ENCODE measurements around the gene NLRX1.

The NLRX1 gene

GRCh38 chr11:119149786-119150275 lies 18.7 kb upstream of the NLRX1 start:
- no peak overlapping the region for H2AFZ ChIP-seq (ENCODE audit: low read depth, low read length)

GRCh38 chr11:119152043-119152442 lies 16.5 kb upstream of the NLRX1 start:
- Histone ChIP-seq H4K8ac (ENCODE audit: low read length) (no peak overlapping the region), H3K14ac (ENCODE audit: low read length in 2 of 2) (no peak overlapping the region)
- 80% methylated on average over 7 of the region's 9 CpGs for WGBS

More at GRCh38 chr11:119149786-119150275, 18.7 kb upstream of the NLRX1 start:
- Histone ChIP-seq H4K8ac (ENCODE audit: low read length) (no peak overlapping the region), H3K4me1 (ENCODE audit: control insufficient read depth, insufficient read depth, low read depth, low read length) (peaks cover 17% of the 10 kb centered on the region), H3K79me1 (replicated peaks; ENCODE audit: low read length, poor library complexity, severe bottlenecking) (no peaks in the 10 kb centered on the region), H2BK120ac (ENCODE audit: low read depth, low read length) (no peak overlapping the region), H2BK12ac (ENCODE audit: low read length in 2 of 2) (peak overlapping the region in 1 of 2 experiments; percentile 10), H3K36me3 (ENCODE audit: control insufficient read depth in 1 of 2, insufficient read depth in 2 of 2, low read depth in 1 of 2, low read length in 2 of 2) (no peaks in the 10 kb centered on the region), H3K9me3 (ENCODE audit: control insufficient read depth, low read length) (no peaks in the 10 kb centered on the region), H3K4me3 (ENCODE audit: insufficient read depth in 1 of 2, low read depth in 1 of 2, low read length in 2 of 2) (peak overlapping the region; percentile 66 to 78), H3K23ac (ENCODE audit: low read length in 2 of 2) (peak overlapping the region in 1 of 2 experiments; percentile 96), H4K91ac (ENCODE audit: low read length) (no peak overlapping the region), H2AK5ac (ENCODE audit: low read length, severe bottlenecking) (no peak overlapping the region), H3K9ac (ENCODE audit: low read length) (no peak overlapping the region), H3K18ac (ENCODE audit: low read depth in 1 of 2, low read length in 2 of 2) (no peak overlapping the region), H3K14ac (ENCODE audit: low read length in 2 of 2) (peak overlapping the region in 1 of 2 experiments; percentile 64), H3K4me2 (ENCODE audit: low read length, poor library complexity, severe bottlenecking) (peak overlapping the region; percentile 99), H2BK5ac (ENCODE audit: low read depth, low read length, poor library complexity, severe bottlenecking) (no peak overlapping the region), H2BK15ac (ENCODE audit: low read depth, poor library complexity, severe bottlenecking) (peak overlapping the region; percentile 8), H3K27ac (ENCODE audit: low read length, poor library complexity, severe bottlenecking) (no peak overlapping the region), H3K27me3 (ENCODE audit: control insufficient read depth in 1 of 2, insufficient read depth in 1 of 2, low read length in 2 of 2) (peaks cover 63 to 84% of the 10 kb centered on the region in 2 experiments), H3K4ac (ENCODE audit: low read depth in 1 of 2, low read length in 2 of 2) (no peak overlapping the region)
- DNase-seq, result no peak
- 15% methylated on average over 30 of the region's 33 CpGs for WGBS

DNA sequence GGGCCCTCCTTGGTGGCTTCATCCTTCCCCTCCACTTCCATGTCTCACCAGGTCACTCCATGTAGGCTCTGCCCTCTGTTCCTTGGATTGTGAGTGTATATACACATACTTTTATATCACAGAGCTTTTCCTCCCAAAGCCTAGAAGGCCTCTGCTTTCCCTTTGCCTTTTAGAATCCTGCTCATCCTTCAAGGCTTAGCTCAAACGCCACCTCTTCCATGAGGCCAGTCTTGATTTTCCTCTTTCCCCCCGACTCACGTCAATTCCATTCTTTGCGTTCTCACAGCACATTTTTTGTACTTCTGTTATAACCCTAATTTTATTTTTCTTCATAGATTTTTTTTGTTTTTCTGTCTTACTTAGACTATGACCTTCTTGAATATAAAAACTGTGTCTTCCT lies 15.9 kb upstream of the NLRX1 start:
- 80% methylated on average over 3 of the region's 4 CpGs for WGBS

More at GRCh38 chr11:119152043-119152442, 16.5 kb upstream of the NLRX1 start:
- no peak overlapping the region for H3K4me2 ChIP-seq (ENCODE audit: low read length, poor library complexity, severe bottlenecking)
- no peak overlapping the region for H2BK5ac ChIP-seq (ENCODE audit: low read depth, low read length, poor library complexity, severe bottlenecking)
- H3K18ac ChIP-seq (ENCODE audit: low read depth in 1 of 2, low read length in 2 of 2), result no peak overlapping the region
- H2AFZ ChIP-seq (ENCODE audit: low read depth, low read length), result no peak overlapping the region
- no peak overlapping the region for H2AK5ac ChIP-seq (ENCODE audit: low read length, severe bottlenecking)
- H3K4ac ChIP-seq (ENCODE audit: low read depth in 1 of 2, low read length in 2 of 2), result no peak overlapping the region
- no peaks in the 10 kb centered on the region for H3K79me1 ChIP-seq (replicated peaks; ENCODE audit: low read length, poor library complexity, severe bottlenecking)
- no peaks in the 10 kb centered on the region for H3K9me3 ChIP-seq (ENCODE audit: control insufficient read depth, low read length)
- peaks cover 17% of the 10 kb centered on the region for H3K4me1 ChIP-seq (ENCODE audit: control insufficient read depth, insufficient read depth, low read depth, low read length)
- H3K9ac ChIP-seq (ENCODE audit: low read length), result no peak overlapping the region
- H2BK120ac ChIP-seq (ENCODE audit: low read depth, low read length), result no peak overlapping the region
- H2BK12ac ChIP-seq (ENCODE audit: low read length in 2 of 2), result no peak overlapping the region
- H4K91ac ChIP-seq (ENCODE audit: low read length), result no peak overlapping the region
- H3K27ac ChIP-seq (ENCODE audit: low read length, poor library complexity, severe bottlenecking), result no peak overlapping the region
- H3K36me3 ChIP-seq (ENCODE audit: control insufficient read depth in 1 of 2, insufficient read depth in 2 of 2, low read depth in 1 of 2, low read length in 2 of 2), result no peaks in the 10 kb centered on the region
- H3K4me3 ChIP-seq (ENCODE audit: insufficient read depth in 1 of 2, low read depth in 1 of 2, low read length in 2 of 2), result no peak overlapping the region
- peaks cover 57 to 88% of the 10 kb centered on the region in 2 experiments for H3K27me3 ChIP-seq (ENCODE audit: control insufficient read depth in 1 of 2, insufficient read depth in 1 of 2, low read length in 2 of 2)
- H3K23ac ChIP-seq (ENCODE audit: low read length in 2 of 2), result no peak overlapping the region
- no peak for DNase-seq
- H2BK15ac ChIP-seq (ENCODE audit: low read depth, poor library complexity, severe bottlenecking), result no peak overlapping the region

DNA sequence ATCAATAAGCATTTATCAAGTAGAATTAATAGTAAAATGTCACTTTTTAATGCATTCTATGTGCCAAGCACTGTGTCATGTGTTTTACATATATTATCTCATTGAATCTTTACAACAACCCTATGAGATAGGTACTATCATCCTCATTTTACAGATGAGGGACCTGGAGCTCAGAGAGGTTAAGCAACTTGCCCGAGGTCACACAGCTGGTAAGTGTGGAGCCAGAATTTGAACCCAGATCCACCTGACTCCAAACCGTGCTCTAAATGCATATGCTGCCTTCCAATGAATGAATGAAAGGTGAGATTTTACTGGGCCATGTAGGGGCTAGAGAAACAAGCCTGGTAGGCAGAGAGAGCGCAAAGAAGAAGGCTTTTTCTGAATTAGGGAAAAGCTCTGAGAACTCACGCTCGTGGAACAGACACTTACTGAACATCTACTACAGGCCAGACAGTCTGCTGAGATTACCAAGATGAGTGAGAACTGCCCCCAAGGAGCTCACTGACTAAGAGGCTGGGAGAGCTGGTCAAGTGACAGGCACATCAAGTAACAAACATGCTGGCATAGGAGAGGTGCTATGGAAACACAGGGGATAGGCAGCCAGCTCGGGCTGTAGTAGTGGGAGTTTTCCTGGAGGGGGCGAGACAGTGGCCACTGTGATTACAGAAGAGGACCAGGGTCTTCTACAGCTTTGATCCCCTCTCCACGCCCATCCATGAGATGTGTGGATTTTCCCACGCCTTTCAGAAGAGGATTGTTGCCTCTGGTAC lies 15.3 kb upstream of the NLRX1 start:
- WGBS, result 78% methylated on average over 9 of the region's 9 CpGs
- H3K4me1 ChIP-seq (ENCODE audit: control insufficient read depth, insufficient read depth, low read depth, low read length), result peaks cover 14% of the 10 kb centered on the region

More for the DNA sequence above, 15.9 kb upstream of the NLRX1 start:
- Histone ChIP-seq H3K18ac (ENCODE audit: low read depth in 1 of 2, low read length in 2 of 2) (no peak overlapping the region), H4K91ac (ENCODE audit: low read length) (no peak overlapping the region), H2BK12ac (ENCODE audit: low read length in 2 of 2) (no peak overlapping the region), H2AFZ (ENCODE audit: low read depth, low read length) (no peak overlapping the region), H3K79me1 (replicated peaks; ENCODE audit: low read length, poor library complexity, severe bottlenecking) (no peaks in the 10 kb centered on the region), H3K27ac (ENCODE audit: low read length, poor library complexity, severe bottlenecking) (no peak overlapping the region), H3K23ac (ENCODE audit: low read length in 2 of 2) (no peak overlapping the region), H3K9ac (ENCODE audit: low read length) (no peak overlapping the region), H2BK15ac (ENCODE audit: low read depth, poor library complexity, severe bottlenecking) (no peak overlapping the region), H3K4me2 (ENCODE audit: low read length, poor library complexity, severe bottlenecking) (no peak overlapping the region), H4K8ac (ENCODE audit: low read length) (no peak overlapping the region), H3K4ac (ENCODE audit: low read depth in 1 of 2, low read length in 2 of 2) (no peak overlapping the region), H3K4me3 (ENCODE audit: insufficient read depth in 1 of 2, low read depth in 1 of 2, low read length in 2 of 2) (no peak overlapping the region), H3K27me3 (ENCODE audit: control insufficient read depth in 1 of 2, insufficient read depth in 1 of 2, low read length in 2 of 2) (peaks cover 54 to 83% of the 10 kb centered on the region in 2 experiments), H2BK120ac (ENCODE audit: low read depth, low read length) (no peak overlapping the region), H2AK5ac (ENCODE audit: low read length, severe bottlenecking) (no peak overlapping the region), H3K4me1 (ENCODE audit: control insufficient read depth, insufficient read depth, low read depth, low read length) (peaks cover 17% of the 10 kb centered on the region), H3K9me3 (ENCODE audit: control insufficient read depth, low read length) (no peaks in the 10 kb centered on the region), H3K36me3 (ENCODE audit: control insufficient read depth in 1 of 2, insufficient read depth in 2 of 2, low read depth in 1 of 2, low read length in 2 of 2) (no peaks in the 10 kb centered on the region), H3K14ac (ENCODE audit: low read length in 2 of 2) (peak overlapping the region in 1 of 2 experiments; percentile 53), H2BK5ac (ENCODE audit: low read depth, low read length, poor library complexity, severe bottlenecking) (no peak overlapping the region)
- DNase-seq, result no peak

More for the DNA sequence above, 15.3 kb upstream of the NLRX1 start:
- no peak overlapping the region for H2BK5ac ChIP-seq (ENCODE audit: low read depth, low read length, poor library complexity, severe bottlenecking)
- no peak overlapping the region for H3K9ac ChIP-seq (ENCODE audit: low read length)
- H3K9me3 ChIP-seq (ENCODE audit: control insufficient read depth, low read length), result no peaks in the 10 kb centered on the region
- no peak overlapping the region for H2AK5ac ChIP-seq (ENCODE audit: low read length, severe bottlenecking)
- H3K4ac ChIP-seq (ENCODE audit: low read depth in 1 of 2, low read length in 2 of 2), result no peak overlapping the region
- no peaks in the 10 kb centered on the region for H3K79me1 ChIP-seq (replicated peaks; ENCODE audit: low read length, poor library complexity, severe bottlenecking)
- H2BK15ac ChIP-seq (ENCODE audit: low read depth, poor library complexity, severe bottlenecking), result no peak overlapping the region
- H2AFZ ChIP-seq (ENCODE audit: low read depth, low read length), result no peak overlapping the region
- H3K36me3 ChIP-seq (ENCODE audit: control insufficient read depth in 1 of 2, insufficient read depth in 2 of 2, low read depth in 1 of 2, low read length in 2 of 2), result no peaks in the 10 kb centered on the region
- no peak overlapping the region for H4K91ac ChIP-seq (ENCODE audit: low read length)
- no peak overlapping the region for H2BK12ac ChIP-seq (ENCODE audit: low read length in 2 of 2)
- H3K27ac ChIP-seq (ENCODE audit: low read length, poor library complexity, severe bottlenecking), result no peak overlapping the region
- no peak overlapping the region for H4K8ac ChIP-seq (ENCODE audit: low read length)
- H3K4me3 ChIP-seq (ENCODE audit: insufficient read depth in 1 of 2, low read depth in 1 of 2, low read length in 2 of 2), result no peak overlapping the region
- no peak overlapping the region for H3K14ac ChIP-seq (ENCODE audit: low read length in 2 of 2)
- H3K18ac ChIP-seq (ENCODE audit: low read depth in 1 of 2, low read length in 2 of 2), result no peak overlapping the region
- peaks cover 48 to 80% of the 10 kb centered on the region in 2 experiments for H3K27me3 ChIP-seq (ENCODE audit: control insufficient read depth in 1 of 2, insufficient read depth in 1 of 2, low read length in 2 of 2)
- no peak overlapping the region for H2BK120ac ChIP-seq (ENCODE audit: low read depth, low read length)
- no peak overlapping the region for H3K4me2 ChIP-seq (ENCODE audit: low read length, poor library complexity, severe bottlenecking)
- DNase-seq, result no peak
- no peak overlapping the region for H3K23ac ChIP-seq (ENCODE audit: low read length in 2 of 2)
